H1 (cell line): Measurements from ENCODE around the gene SLC38A2. TPM values are rescaled to one million over a fixed set of nuclear protein-coding genes. Genes with fewer than 3 reads are reported as not detected.

Experiments
- CTCF ChIA-PET: fragments of 300-600 bp; sonication (Branson Sonifier 250); formaldehyde crosslinking; loops from one replicate; lab custom pipeline; 2021; ENCODE audit not compliant: partially characterized antibody; lab: Charles Lee
- POLR2A ChIA-PET: fragments of 300-600 bp; sonication (Branson Sonifier 250); formaldehyde crosslinking; loops from one replicate; lab custom pipeline; 2021; ENCODE audit warnings: inconsistent platforms; ENCODE audit not compliant: partially characterized antibody; lab: Charles Lee
- DNase-seq, 2 experiments: peaks; one replicate each; pipeline versions ENCODE4 v3.0.0 to v3.0.0-alpha.2; 2010 to 2022; ENCODE audit warnings: low spot score in 2 of 2, low read depth in 1 of 2, mixed read lengths in 1 of 2
- FAIRE-seq: peaks from 2 replicates; lab custom pipeline; 2011; peaks lifted over from hg19 to GRCh38; lab: Jason Lieb, UNC
- H2AFZ ChIP-seq: 2 replicates; pipeline ENCODE4 v1.8.1; 2012; ENCODE audit warnings: low read length, inconsistent platforms
- H2AK5ac ChIP-seq: 2 replicates; pipeline ENCODE4 v1.6.1; 2013; ENCODE audit warnings: low read depth, low read length
- H2BK120ac ChIP-seq: replicated peaks from 2 replicates; pipeline ENCODE3; 2013; ENCODE audit warnings: low read depth, low read length, inconsistent platforms
- H2BK12ac ChIP-seq: 2 replicates; pipeline ENCODE4 v1.6.1; 2013; ENCODE audit warnings: low read depth, low read length
- H2BK15ac ChIP-seq: 2 replicates; pipeline ENCODE4 v1.6.1; 2013; ENCODE audit warnings: low read length
- H2BK20ac ChIP-seq: 2 replicates; pipeline ENCODE4 v1.6.1; 2013; ENCODE audit warnings: low read length
- H2BK5ac ChIP-seq: 2 replicates; pipeline ENCODE4 v1.6.1; 2013; ENCODE audit warnings: low read depth, low read length
- H3K14ac ChIP-seq: 2 replicates; pipeline ENCODE4 v1.6.1; 2013; ENCODE audit warnings: inconsistent platforms; ENCODE audit not compliant: insufficient read length
- H3K18ac ChIP-seq: 2 replicates; pipeline ENCODE4 v1.6.1; 2013; ENCODE audit warnings: low read length; ENCODE audit errors: extremely low read depth
- H3K23ac ChIP-seq: 2 replicates; pipeline ENCODE4 v1.6.1; 2013; ENCODE audit warnings: inconsistent platforms; ENCODE audit not compliant: insufficient read length
- H3K23me2 ChIP-seq: 2 replicates; pipeline ENCODE4 v1.6.1; 2013; ENCODE audit warnings: low read depth, low read length
- H3K27ac ChIP-seq: 2 replicates; pipeline ENCODE4 v1.6.1; 2011; ENCODE audit warnings: low read depth, low read length, inconsistent platforms
- H3K27me3 ChIP-seq, 4 experiments: replicated peaks in 1 of 4; 1 replicate in 1 of 4; 2 replicates in 3 of 4; pipeline versions ENCODE4 v1.6.1 to v1.8.1; 2011 to 2013; ENCODE audit warnings: low read length in 3 of 4, mild to moderate bottlenecking in 3 of 4, inconsistent platforms in 2 of 4, mixed read lengths in 2 of 4, moderate library complexity in 1 of 4; ENCODE audit not compliant: control insufficient read depth in 3 of 4, insufficient read depth in 3 of 4; ENCODE audit errors: extremely low read depth in 1 of 4
- H3K36me3 ChIP-seq, 4 experiments: 2 replicates each; pipeline versions ENCODE4 v1.6.1 to v1.8.1; 2011 to 2013; ENCODE audit warnings: mild to moderate bottlenecking in 4 of 4, low read length in 3 of 4, moderate library complexity in 2 of 4, control low read depth in 1 of 4, inconsistent platforms in 1 of 4; ENCODE audit not compliant: insufficient read depth in 4 of 4, control insufficient read depth in 2 of 4
- H3K4ac ChIP-seq: replicated peaks from 2 replicates; pipeline ENCODE3; 2013; ENCODE audit warnings: low read length, low read depth, mixed read lengths, inconsistent platforms; ENCODE audit not compliant: insufficient read length
- H3K4me1 ChIP-seq, 4 experiments: replicated peaks in 1 of 4; 1 replicate in 1 of 4; 2 replicates in 3 of 4; pipeline versions ENCODE4 v1.6.1 to v1.8.1; 2011 to 2013; ENCODE audit warnings: low read length in 3 of 4, inconsistent platforms in 2 of 4, mixed read lengths in 1 of 4; ENCODE audit not compliant: insufficient read depth in 4 of 4, control insufficient read depth in 3 of 4
- H3K4me2 ChIP-seq, 2 experiments: 2 replicates each; pipeline versions ENCODE4 v1.6.1 to v1.8.1; 2011 to 2013; ENCODE audit warnings: low read depth in 2 of 2, low read length in 2 of 2, control low read depth in 1 of 2, inconsistent platforms in 1 of 2, mild to moderate bottlenecking in 1 of 2; ENCODE audit not compliant: insufficient read depth in 1 of 2
- H3K4me3 ChIP-seq, 4 experiments: fragments of 200-600, 300-600 bp in 1 of 4; sonication (generic), shearing (Covaris generic), sonication (Bioruptor Twin) in 1 of 4; 2 replicates each; pipeline versions ENCODE4 v1.5.1 to v1.8.1; 2011 to 2016; ENCODE audit warnings: low read length in 4 of 4, low read depth in 3 of 4, control low read depth in 2 of 4, inconsistent platforms in 2 of 4, mild to moderate bottlenecking in 2 of 4, mixed read lengths in 1 of 4, moderate library complexity in 1 of 4; ENCODE audit not compliant: insufficient read depth in 2 of 4; ENCODE audit errors: extremely low read depth in 1 of 4
- H3K56ac ChIP-seq: replicated peaks from 2 replicates; pipeline ENCODE3; 2013; ENCODE audit warnings: low read depth, mild to moderate bottlenecking, mixed read lengths, low read length, inconsistent platforms; ENCODE audit not compliant: insufficient read length
- H3K79me1 ChIP-seq: 2 replicates; pipeline ENCODE4 v1.6.1; 2013; ENCODE audit warnings: low read depth, low read length, control low read depth
- H3K79me2 ChIP-seq, 2 experiments: 2 replicates each; pipeline versions ENCODE4 v1.6.1 to v1.8.1; 2012 to 2013; ENCODE audit warnings: low read length in 2 of 2, mild to moderate bottlenecking in 2 of 2, inconsistent platforms in 1 of 2; ENCODE audit not compliant: insufficient read depth in 2 of 2, control insufficient read depth in 1 of 2
- H3K9ac ChIP-seq, 4 experiments: replicated peaks in 1 of 4; 1 replicate in 1 of 4; 2 replicates in 3 of 4; pipeline versions ENCODE4 v1.6.1 to v1.8.1; 2011 to 2013; ENCODE audit warnings: low read depth in 3 of 4, low read length in 3 of 4, control low read depth in 2 of 4, mild to moderate bottlenecking in 2 of 4, moderate library complexity in 2 of 4, inconsistent platforms in 1 of 4; ENCODE audit errors: extremely low read depth in 1 of 4
- H3K9me3 ChIP-seq, 2 experiments: 2 replicates each; pipeline versions ENCODE4 v1.6.1 to v1.8.1; 2012 to 2013; ENCODE audit warnings: mild to moderate bottlenecking in 2 of 2, moderate library complexity in 2 of 2, control low read depth in 1 of 2, inconsistent platforms in 1 of 2, low read depth in 1 of 2, low read length in 1 of 2, mixed read lengths in 1 of 2; ENCODE audit not compliant: insufficient read depth in 2 of 2
- H4K20me1 ChIP-seq, 2 experiments: replicated peaks in 1 of 2; 2 replicates each; pipeline versions ENCODE3 to v1.8.1; 2011 to 2013; ENCODE audit warnings: inconsistent platforms in 2 of 2, low read length in 2 of 2, mild to moderate bottlenecking in 1 of 2; ENCODE audit not compliant: insufficient read depth in 2 of 2, control insufficient read depth in 1 of 2
- H4K5ac ChIP-seq: 2 replicates; pipeline ENCODE4 v1.6.1; 2013; ENCODE audit warnings: low read length, low read depth, mixed read lengths, inconsistent platforms; ENCODE audit not compliant: insufficient read length
- H4K8ac ChIP-seq: 2 replicates; pipeline ENCODE4 v1.8.0; 2013; ENCODE audit warnings: mild to moderate bottlenecking, moderate library complexity, low read length, inconsistent platforms; ENCODE audit not compliant: insufficient read depth; ENCODE audit errors: extremely low read depth
- H4K91ac ChIP-seq: replicated peaks from 2 replicates; pipeline ENCODE3; 2013; ENCODE audit warnings: low read length, mixed read lengths, inconsistent platforms; ENCODE audit not compliant: insufficient read length
- CBX5 ChIP-seq: fragments of 300-800, 300-1000 bp; sonication (generic); IDR thresholded peaks from 2 replicates; pipeline ENCODE4 v1.7.1; 2016; ENCODE audit warnings: antibody characterized with exemption, low read length, low read depth
- CHD2 ChIP-seq: IDR thresholded peaks from 2 replicates; pipeline ENCODE4 v1.6.1; 2012; ENCODE audit warnings: low read length, improper control_type of control experiment
- CREB1 ChIP-seq: IDR thresholded peaks from 2 replicates; pipeline ENCODE4 v1.6.1; 2012; ENCODE audit warnings: inconsistent platforms
- KDM1A ChIP-seq: fragments of 200-600, 300-600 bp; sonication (generic); IDR thresholded peaks from 2 replicates; pipeline ENCODE4 v1.7.1; 2016; ENCODE audit warnings: mild to moderate bottlenecking, low read length, borderline replicate concordance
- KDM4A ChIP-seq: IDR thresholded peaks from one replicate; pipeline ENCODE4 v1.7.1; 2012; ENCODE audit warnings: low read depth, mild to moderate bottlenecking, moderate library complexity, low read length, inconsistent platforms; ENCODE audit not compliant: severe bottlenecking
- SAP30 ChIP-seq: fragments of 300-600 bp; sonication (generic); IDR thresholded peaks from 2 replicates; pipeline ENCODE4 v1.7.1; 2012; ENCODE audit warnings: low read length, moderate library complexity, mild to moderate bottlenecking, inconsistent platforms; ENCODE audit not compliant: insufficient read depth, insufficient replicate concordance
- SIN3A ChIP-seq, 2 experiments: IDR thresholded peaks in 1 of 2; conservative IDR thresholded peaks in 1 of 2; 2 replicates each; pipeline ENCODE4 v1.6.1; 2011 to 2012; ENCODE audit warnings: low read length in 2 of 2, improper control_type of control experiment in 1 of 2, low read depth in 1 of 2, mild to moderate bottlenecking in 1 of 2
- SIRT6 ChIP-seq: IDR thresholded peaks from one replicate; pipeline ENCODE4 v1.7.1; 2012; ENCODE audit warnings: low read length, inconsistent platforms
- SUZ12 ChIP-seq: fragments of 200-600 bp; sonication (generic); IDR thresholded peaks from 2 replicates; pipeline ENCODE4 v1.6.1; 2012; ENCODE audit warnings: mild to moderate bottlenecking, inconsistent platforms, low read length, moderate library complexity, mixed read lengths
- TBP ChIP-seq: IDR thresholded peaks from 2 replicates; pipeline ENCODE4 v1.6.1; 2011; ENCODE audit warnings: low read depth, low read length, improper control_type of control experiment
- YY1 ChIP-seq: IDR thresholded peaks from 2 replicates; pipeline ENCODE4 v1.6.1; 2011; ENCODE audit warnings: low read depth, mild to moderate bottlenecking, low read length
- ZNF274 ChIP-seq: IDR thresholded peaks from 2 replicates; pipeline ENCODE4 v1.7.0; 2012; ENCODE audit warnings: low read length, borderline replicate concordance; ENCODE audit errors: extremely low read depth
- WGBS, 2 experiments: shearing (Covaris generic) in 1 of 2; methylation state at CpG; one replicate each; pipeline versions ENCODE4 v1.1.6 to v1.1.7; 2013 to 2015; ENCODE audit warnings: low lambda C conversion rate in 2 of 2, mixed read lengths in 2 of 2, inconsistent platforms in 1 of 2, low coverage in 1 of 2, missing lambda C conversion rate in 1 of 2; ENCODE audit not compliant: insufficient replicate concordance in 2 of 2, insufficient coverage in 1 of 2, insufficient read length in 1 of 2; ENCODE audit errors: extremely low coverage in 1 of 2, missing lambda C conversion rate in 1 of 2; 5-methylcytosine and 5-hydroxymethylcytosine counted together
- polyA plus RNA-seq, 7 experiments: library from polyadenylated mRNA; depleted of rRNA in 3 of 7; stranded (reverse) in 5 of 7; unstranded in 2 of 7; fragments of >200 nt in 5 of 7; fragments of 200-250 nt in 2 of 7; gene quantifications; 1 replicate in 5 of 7; 2 replicates in 1 of 7; 4 replicates in 1 of 7; pipeline versions ENCODE4 v1.2.1 to v1.2.3, GENCODE V29; 2011 to 2013; ENCODE audit warnings: missing spikeins in 2 of 7, mixed read lengths in 2 of 7
- total RNA-seq: library from RNA; stranded (reverse); fragmentation: NEBNext Ultra II Directional; extraction: Animal tissue kit (Norgen Biotek cat#: 25700); gene quantifications from 2 replicates; pipeline ENCODE4 v1.2.1, GENCODE V29; 2021
- TF ChIP-seq, protein P1 (sequence below): IDR thresholded peaks from 2 replicates; pipeline ENCODE4 v1.6.1; 2011; ENCODE audit warnings: low read depth, mild to moderate bottlenecking, low read length; ENCODE audit not compliant: insufficient read depth

The SLC38A2 gene
- total and polyA plus RNA-seq, 2 of the 8 experiments (the other 6 are each of a cell fraction or from before 2014, with no cell fraction given): 163 to 684 TPM

DNA sequence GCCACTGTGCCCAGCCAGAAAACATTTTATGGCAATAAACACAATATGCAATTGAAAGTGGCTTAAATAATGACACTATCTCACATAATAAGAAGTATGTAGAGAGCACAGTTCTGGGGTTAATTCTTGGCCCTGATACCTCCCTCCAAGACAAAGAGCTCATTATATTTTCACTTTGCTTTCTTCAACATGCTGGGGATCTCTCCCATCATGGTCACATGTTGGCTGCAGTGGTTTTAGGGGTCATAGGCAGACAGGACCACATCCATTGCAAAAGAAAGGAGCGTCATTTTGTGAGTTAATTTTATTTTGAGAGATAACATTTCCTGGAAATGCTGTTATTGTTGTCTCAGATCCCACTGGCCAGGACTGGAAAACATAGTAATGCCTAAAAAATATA lies 8.3 kb upstream of the SLC38A2 start:
- 86% methylated on average over 1 of the region's 1 CpG; no CpG with 5 or more reads in 1 of the 2 experiments for WGBS, 2 experiments
- Histone ChIP-seq H4K5ac (no peak overlapping the region), H4K8ac (no peak overlapping the region), H3K14ac (no peak overlapping the region), H3K9ac (no peak overlapping the region), H2AK5ac (peak overlapping the region; percentile 72; the same call in 1 of the 2 replicates), H4K20me1 (no peaks in the 10 kb centered on the region), H3K4me3 (no peak overlapping the region), H3K27ac (no peak overlapping the region), H2BK15ac (no peak overlapping the region), H3K4me2 (no peak overlapping the region), H3K56ac (no peak overlapping the region), H2BK120ac (peak overlapping the region; percentile 50), H3K23ac (no peak overlapping the region), H3K18ac (no peak overlapping the region), H2AFZ (no peak overlapping the region), H3K4ac (no peak overlapping the region), H2BK12ac (0 out of 2 replicates have a peak overlapping the region, but pooled peaks have one; percentile 46), H3K4me1 (peaks cover 9 to 19% (median 12%) of the 10 kb centered on the region in 4 experiments; a peak in 6 of 7 replicates), H2BK20ac (no peak overlapping the region), H4K91ac (no peak overlapping the region), H3K79me2 (peaks cover 3 to 20% of the 10 kb centered on the region in 2 experiments; a peak in 2 of 4 replicates), H3K9me3 (peaks cover 0 to 3% of the 10 kb centered on the region in 2 experiments; a peak in 1 of 4 replicates), H3K27me3 (no peaks in the 10 kb centered on the region), H3K36me3 (no peaks in the 10 kb centered on the region), H3K23me2 (peaks cover 5% of the 10 kb centered on the region; the same call in 1 of the 2 replicates), H3K79me1 (peaks cover 2% of the 10 kb centered on the region; the same call in 1 of the 2 replicates), H2BK5ac (peak overlapping the region; percentile 38; the same call in 1 of the 2 replicates)
- ChIA-PET POLR2A (interaction anchor here (1.1 to 15.4 kb wide), 4 partner anchors 9 to 112 kb away, joined by 3 to 233 read pairs (median 29); partner anchors contain the start of genes SLC38A1 and SLC38A2), CTCF (no interaction called here)
- FAIRE-seq (no peak), DNase-seq (no peak)
- TF ChIP-seq, protein P1, sequence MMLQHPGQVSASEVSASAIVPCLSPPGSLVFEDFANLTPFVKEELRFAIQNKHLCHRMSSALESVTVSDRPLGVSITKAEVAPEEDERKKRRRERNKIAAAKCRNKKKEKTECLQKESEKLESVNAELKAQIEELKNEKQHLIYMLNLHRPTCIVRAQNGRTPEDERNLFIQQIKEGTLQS: no peak
- TF ChIP-seq YY1 (no peak), CHD2 (no peak), KDM1A (no peak), SAP30 (no peak), CREB1 (no peak), SIN3A (conservative IDR thresholded peaks at IDR 0.05 in 1 of 2, IDR thresholded peaks at IDR 0.05 in 1 of 2; ENCODE audit: low read depth in 1 of 2, low read length in 2 of 2) (no peak), KDM4A (no peak), SIRT6 (no peak), ZNF274 (no peak), TBP (no peak), CBX5 (no peak), SUZ12 (no peak)
